HG02938 (cell line): ENCODE results near the gene DKK2.

Experiments
- ATAC-seq: cut with Tn5 transposase; IDR thresholded peaks from one replicate; pipeline ENCODE4 v1.9.1; 2021; ENCODE audit warnings: mild to moderate bottlenecking, moderate library complexity; ENCODE audit not compliant: unreplicated experiment

DKK2 gene

GRCh38 chr4:107017443-107018343 is 18.4 kb downstream of the DKK2 start:
- ATAC-seq = no peak

GRCh38 chr4:107011312-107011711 is 24.8 kb downstream of the DKK2 start:
- ATAC-seq = no peak

- no peak for ATAC-seq
These were observed 26.7 kb downstream of the DKK2 start for GRCh38 chr4:107009196-107009968.

GRCh38 chr4:107008115-107008514 is 28.0 kb downstream of the DKK2 start:
- ATAC-seq = no peak

GRCh38 chr4:107006218-107006617 is 29.9 kb downstream of the DKK2 start:
- no peak for ATAC-seq

- ATAC-seq = no peak
These were observed 39.6 kb downstream of the DKK2 start for GRCh38 chr4:106996490-106996889.

GRCh38 chr4:106993827-106994226 is 42.3 kb downstream of the DKK2 start:
- ATAC-seq = no peak

- ATAC-seq = no peak
These were observed 48.8 kb downstream of the DKK2 start for GRCh38 chr4:106987311-106987710.

GRCh38 chr4:106986486-106986885 is 49.6 kb downstream of the DKK2 start:
- ATAC-seq = no peak

- no peak for ATAC-seq
These were observed 50.3 kb downstream of the DKK2 start for GRCh38 chr4:106985830-106986229.

GRCh38 chr4:106982711-106983211 is 53.4 kb downstream of the DKK2 start:
- no peak for ATAC-seq

GRCh38 chr4:106981431-106981830 is 54.7 kb downstream of the DKK2 start:
- no peak for ATAC-seq

GRCh38 chr4:106979476-106979875 is 56.6 kb downstream of the DKK2 start:
- ATAC-seq = no peak

GRCh38 chr4:106978046-106978774 is 57.9 kb downstream of the DKK2 start:
- no peak for ATAC-seq

GRCh38 chr4:106971636-106972035 is 64.5 kb downstream of the DKK2 start:
- no peak for ATAC-seq

GRCh38 chr4:106967892-106968291 is 68.2 kb downstream of the DKK2 start:
- no peak for ATAC-seq

GRCh38 chr4:106953036-106953705 is 82.9 kb downstream of the DKK2 start:
- ATAC-seq = no peak

- ATAC-seq = no peak
These were observed 84.2 kb downstream of the DKK2 start for GRCh38 chr4:106951891-106952290.

GRCh38 chr4:106941841-106942240 is 94.3 kb downstream of the DKK2 start:
- no peak for ATAC-seq

GRCh38 chr4:106930522-106930921 is 105.6 kb downstream of the DKK2 start:
- no peak for ATAC-seq

GRCh38 chr4:106929248-106929647 is 106.9 kb downstream of the DKK2 start:
- no peak for ATAC-seq
